Sigmoid colon (tissue), 7 donors: ENCODE results near the gene DHRS3. TPM values are rescaled to one million over a fixed set of nuclear protein-coding genes. Genes with fewer than 3 reads are reported as not detected.

Source experiments
- DNase-seq: peaks from one replicate; pipeline ENCODE4 v3.0.0-alpha.2; 2019
- H3K27ac ChIP-seq, 4 donors: fragments of 200-600 bp; sonication (generic); one replicate each; pipeline ENCODE4 v1.5.1; 2016 to 2019; ENCODE audit warnings: mild to moderate bottlenecking in 1 of 4
- H3K27me3 ChIP-seq, 3 donors: fragments of 200-600 bp; sonication (generic); one replicate each; pipeline ENCODE4 v1.5.1; 2019; ENCODE audit warnings: mild to moderate bottlenecking in 1 of 3
- H3K36me3 ChIP-seq, 4 donors: fragments of 200-600 bp; sonication (generic); one replicate each; pipeline ENCODE4 v1.5.1; 2016 to 2019
- H3K4me1 ChIP-seq, 4 donors: fragments of 200-600 bp; sonication (generic); one replicate each; pipeline ENCODE4 v1.5.1; 2017 to 2019
- H3K4me3 ChIP-seq, 4 donors: fragments of 200-600 bp; sonication (generic); one replicate each; pipeline ENCODE4 v1.5.1; 2017 to 2019; ENCODE audit warnings: mild to moderate bottlenecking in 2 of 4, moderate library complexity in 1 of 4
- H3K9me3 ChIP-seq, 4 donors: fragments of 200-600 bp in 3 of 4; sonication (generic) in 3 of 4; one replicate each; pipeline versions ENCODE4 v1.5.1 to v1.6.1; 2013 to 2019
- CTCF ChIP-seq, 4 experiments: fragments of 450-650 bp in 3 of 4; fragments of 200-600 bp in 1 of 4; IDR thresholded peaks; one replicate each; pipeline ENCODE4 v1.5.1; 2016 to 2019; ENCODE audit warnings: antibody characterized with exemption in 4 of 4, mild to moderate bottlenecking in 3 of 4, moderate library complexity in 2 of 4
- EP300 ChIP-seq, 4 donors: sonication (generic); formaldehyde crosslinking; IDR thresholded peaks; one replicate each; pipeline ENCODE4 v1.6.1; 2017; ENCODE audit warnings: antibody characterized with exemption in 4 of 4
- POLR2A ChIP-seq, 2 donors: fragments of 450-650 bp; IDR thresholded peaks; one replicate each; pipeline ENCODE4 v1.6.1; 2016; ENCODE audit warnings: antibody characterized with exemption in 2 of 2, mild to moderate bottlenecking in 2 of 2, moderate library complexity in 2 of 2
- POLR2AphosphoS5 ChIP-seq, 4 donors: sonication (generic); formaldehyde crosslinking; IDR thresholded peaks; one replicate each; pipeline ENCODE4 v1.6.1; 2017; ENCODE audit warnings: antibody characterized with exemption in 4 of 4
- WGBS, 2 donors: extraction: QIAGEN DNeasy Blood & Tissue Kit; methylation state at CpG; one replicate each; pipeline ENCODE4 v1.1.7; 2013; 5-methylcytosine and 5-hydroxymethylcytosine counted together
- intact Hi-C: fragments of 100-400 bp; cut with DNase I; formaldehyde crosslinking; loops from one replicate; pipeline ENCODE4 v1.15.1; 2023
- polyA plus RNA-seq, 3 donors: library from polyadenylated mRNA; stranded (reverse); fragments of 200-250 nt; gene quantifications; one replicate each; pipeline ENCODE4 v1.2.3, GENCODE V29; 2013
- small RNA-seq, 3 donors: library from RNA; depleted of rRNA; stranded (forward); fragments of <200 nt; gene quantifications; one replicate each; pipeline ENCODE3, GENCODE V24; 2016
- total RNA-seq, 4 donors: library from RNA; depleted of rRNA; stranded (reverse); fragments of >200 nt; gene quantifications; one replicate each; pipeline ENCODE4 v1.1.0, GENCODE V29; 2016
- donor health status: healthy with polysubstance abuse.
- donor health status: Bipolar disorder and iron deficiency.
- donor health status: healthy.

Gene DHRS3
- total and polyA plus RNA-seq, 7 donors = 34.8 to 102 (median 47.9) TPM

- intact Hi-C loops = loop anchor here (2.0 kb wide), 1 partner anchor 22 kb away; no protein-coding TSS in a partner anchor
- WGBS, 2 donors = 32 to 52% methylated on average over 21 of the region's 21 CpGs
- Histone ChIP-seq H3K4me1 (peaks cover 0 to 19% (median 17%) of the 10 kb centered on the region in 4 donors), H3K9me3 (no peaks in the 10 kb centered on the region), H3K36me3 (no peaks in the 10 kb centered on the region), H3K4me3 (peak overlapping the region in 3 of 4 donors; percentile 4 to 11 (median 7)), H3K27me3 (no peaks in the 10 kb centered on the region), H3K27ac (peak overlapping the region; percentile 45 to 85 (median 79))
- TF ChIP-seq POLR2AphosphoS5 (IDR thresholded peaks at IDR 0.05) (peak; percentile 78 to 90 (median 83)), POLR2A (IDR thresholded peaks at IDR 0.05) (no peak), EP300 (IDR thresholded peaks at IDR 0.05) (peak; percentile 61 to 93 (median 82)), CTCF (IDR thresholded peaks at IDR 0.05) (no peak)
- peak; percentile 97 for DNase-seq
Measured at GRCh38 chr1:12518931-12519692, 98.9 kb downstream of the DHRS3 start.

Small RNAs within 50 kb of the gene (small RNA-seq; reads per million reads assigned to genes)
- gene MIR6730 (0 reads per million in 3 donors), gene RNU6ATAC18P (0 reads per million in 3 donors)

Other genes starting within 250 kb of the DHRS3 start
- gene AADACL4, start 25.9 kb upstream of the DHRS3 start, total RNA-seq = not detected
- under 1 TPM in 1 of 3 donors, not detected in 2; 0.04 TPM for gene AADACL4, start 25.9 kb upstream of the DHRS3 start, polyA plus RNA-seq
- not detected for gene AADACL3, start 97.9 kb upstream of the DHRS3 start, total RNA-seq
- gene AADACL3, start 97.9 kb upstream of the DHRS3 start, polyA plus RNA-seq = not detected
- gene CFAP107, start 128.0 kb upstream of the DHRS3 start, total RNA-seq = not detected
- under 1 TPM in 1 of 3 donors, not detected in 2; under 0.01 TPM for gene CFAP107, start 128.0 kb upstream of the DHRS3 start, polyA plus RNA-seq
- gene PRAMEF12, start 155.5 kb upstream of the DHRS3 start, total RNA-seq = not detected
- gene PRAMEF12, start 155.5 kb upstream of the DHRS3 start, polyA plus RNA-seq = not detected
- gene PRAMEF1, start 173.2 kb upstream of the DHRS3 start, total RNA-seq = not detected
- not detected for gene PRAMEF1, start 173.2 kb upstream of the DHRS3 start, polyA plus RNA-seq
- not detected for gene PRAMEF11, start 213.2 kb upstream of the DHRS3 start, total RNA-seq
- not detected for gene PRAMEF11, start 213.2 kb upstream of the DHRS3 start, polyA plus RNA-seq
- gene HNRNPCL1, start 230.5 kb upstream of the DHRS3 start, total RNA-seq = not detected
- not detected for gene HNRNPCL1, start 230.5 kb upstream of the DHRS3 start, polyA plus RNA-seq
- not detected for gene PRAMEF2, start 238.9 kb upstream of the DHRS3 start, total RNA-seq
- not detected for gene PRAMEF2, start 238.9 kb upstream of the DHRS3 start, polyA plus RNA-seq